PC-9 (cell line): ENCODE data around the gene EPN1.

Experiments
- EZH2 ChIP-seq: fragments of 200-600 bp; sonication (generic); IDR thresholded peaks from 2 replicates; pipeline ENCODE4 v1.8.0; 2017; ENCODE audit warnings: antibody characterized with exemption, low read depth
- TF ChIP-seq, protein P1 (sequence below): fragments of 200-600 bp; sonication (generic); conservative IDR thresholded peaks from 2 replicates; pipeline ENCODE4 v1.6.1; 2017; ENCODE audit warnings: mixed run types, antibody characterized with exemption, mild to moderate bottlenecking, moderate library complexity

DNA sequence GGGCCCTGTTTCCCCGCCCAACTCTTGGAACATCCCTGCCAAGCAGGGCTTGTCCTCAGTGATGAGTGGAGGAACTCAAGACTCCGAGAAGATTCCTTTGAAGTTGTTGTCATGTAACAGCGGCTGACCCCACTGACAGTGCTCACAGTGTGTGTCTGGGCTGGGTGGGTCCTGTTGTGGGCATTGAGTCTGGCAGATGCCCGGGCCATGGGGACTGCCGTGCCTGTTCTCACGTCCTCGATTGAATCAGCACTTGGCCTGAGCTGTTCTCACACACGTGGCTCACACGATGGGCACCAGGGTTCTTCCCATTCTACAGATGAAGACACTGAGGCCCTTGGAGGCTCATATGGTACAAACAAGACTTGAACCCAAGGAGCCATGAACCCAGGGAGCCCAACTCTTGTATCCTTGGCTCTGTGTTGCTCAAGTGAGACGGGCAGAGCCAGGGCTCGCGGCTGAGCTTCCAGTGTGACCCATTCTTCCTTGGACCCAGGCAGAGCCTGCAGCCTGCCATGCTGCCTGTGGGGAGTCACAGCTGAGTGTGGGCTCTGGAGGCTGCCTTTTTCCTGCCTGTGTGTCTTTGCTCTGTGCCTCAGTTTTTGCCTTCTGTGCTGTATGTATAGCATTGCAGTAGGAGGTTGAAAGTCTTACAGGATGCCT, 8.6 kb upstream of the EPN1 start:
- no peak for TF ChIP-seq EZH2
- TF ChIP-seq, protein P1, sequence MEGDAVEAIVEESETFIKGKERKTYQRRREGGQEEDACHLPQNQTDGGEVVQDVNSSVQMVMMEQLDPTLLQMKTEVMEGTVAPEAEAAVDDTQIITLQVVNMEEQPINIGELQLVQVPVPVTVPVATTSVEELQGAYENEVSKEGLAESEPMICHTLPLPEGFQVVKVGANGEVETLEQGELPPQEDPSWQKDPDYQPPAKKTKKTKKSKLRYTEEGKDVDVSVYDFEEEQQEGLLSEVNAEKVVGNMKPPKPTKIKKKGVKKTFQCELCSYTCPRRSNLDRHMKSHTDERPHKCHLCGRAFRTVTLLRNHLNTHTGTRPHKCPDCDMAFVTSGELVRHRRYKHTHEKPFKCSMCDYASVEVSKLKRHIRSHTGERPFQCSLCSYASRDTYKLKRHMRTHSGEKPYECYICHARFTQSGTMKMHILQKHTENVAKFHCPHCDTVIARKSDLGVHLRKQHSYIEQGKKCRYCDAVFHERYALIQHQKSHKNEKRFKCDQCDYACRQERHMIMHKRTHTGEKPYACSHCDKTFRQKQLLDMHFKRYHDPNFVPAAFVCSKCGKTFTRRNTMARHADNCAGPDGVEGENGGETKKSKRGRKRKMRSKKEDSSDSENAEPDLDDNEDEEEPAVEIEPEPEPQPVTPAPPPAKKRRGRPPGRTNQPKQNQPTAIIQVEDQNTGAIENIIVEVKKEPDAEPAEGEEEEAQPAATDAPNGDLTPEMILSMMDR: no peak
